ENCODE measurements around the gene GPR146.
"Not testable (repeated sequence)": the region's sequence is repeated elsewhere in the genome, so short reads cannot be mapped to it uniquely, and the experiment has no call there.

Gene GPR146

GRCh38 chr7:1044189-1045068 lies at the start of gene GPR146:
Gene GPR146 (plus strand): TSS chr7:1044546. CDS start chr7:1057516, 12,970 bp downstream.
- DNase-seq (ENCODE audit: low read depth in 1 of 2, low spot score in 1 of 2), result peak; percentile 87 to 89

- no peak for DNase-seq (ENCODE audit: low read depth in 1 of 2, low spot score in 1 of 2)
Observed at GRCh38 chr7:994592-995308, 49.6 kb upstream of the GPR146 start.

GRCh38 chr7:995571-995970 lies 48.8 kb upstream of the GPR146 start:
- DNase-seq (ENCODE audit: low read depth in 1 of 2, low spot score in 1 of 2), result no peak

- no peak for DNase-seq (ENCODE audit: low read depth in 1 of 2, low spot score in 1 of 2)
Observed at GRCh38 chr7:996079-996872, 48.1 kb upstream of the GPR146 start.

GRCh38 chr7:997404-998395 lies 46.6 kb upstream of the GPR146 start:
- DNase-seq (ENCODE audit: low read depth in 1 of 2, low spot score in 1 of 2), result no peak

- no peak for DNase-seq (ENCODE audit: low read depth in 1 of 2, low spot score in 1 of 2)
Observed at GRCh38 chr7:999149-999879, 45.0 kb upstream of the GPR146 start.

GRCh38 chr7:999941-1000935 lies 44.1 kb upstream of the GPR146 start:
- DNase-seq (ENCODE audit: low read depth in 1 of 2, low spot score in 1 of 2), result no peak

- not testable (repeated sequence) for DNase-seq (ENCODE audit: low read depth in 1 of 2, low spot score in 1 of 2)
Observed at GRCh38 chr7:1001069-1001770, 43.1 kb upstream of the GPR146 start.

GRCh38 chr7:1002026-1002425 lies 42.3 kb upstream of the GPR146 start:
- not testable (repeated sequence) for DNase-seq (ENCODE audit: low read depth in 1 of 2, low spot score in 1 of 2)

- not testable (repeated sequence) for DNase-seq (ENCODE audit: low read depth in 1 of 2, low spot score in 1 of 2)
Observed at GRCh38 chr7:1002445-1002844, 41.9 kb upstream of the GPR146 start.

GRCh38 chr7:1004018-1004852 lies 40.1 kb upstream of the GPR146 start:
- DNase-seq (ENCODE audit: low read depth in 1 of 2, low spot score in 1 of 2), result no peak

- no peak for DNase-seq (ENCODE audit: low read depth in 1 of 2, low spot score in 1 of 2)
Observed at GRCh38 chr7:1005303-1005702, 39.0 kb upstream of the GPR146 start.

GRCh38 chr7:1007901-1008300 lies 36.4 kb upstream of the GPR146 start:
- DNase-seq (ENCODE audit: low read depth in 1 of 2, low spot score in 1 of 2), result no peak

GRCh38 chr7:1008733-1009363 lies 35.5 kb upstream of the GPR146 start:
- no peak for DNase-seq (ENCODE audit: low read depth in 1 of 2, low spot score in 1 of 2)

- no peak for DNase-seq (ENCODE audit: low read depth in 1 of 2, low spot score in 1 of 2)
Observed at GRCh38 chr7:1009747-1010146, 34.6 kb upstream of the GPR146 start.

- no peak for DNase-seq (ENCODE audit: low read depth in 1 of 2, low spot score in 1 of 2)
Observed at GRCh38 chr7:1010226-1010625, 34.1 kb upstream of the GPR146 start.
